AG04450 (cell line): ENCODE results near the gene RNF186. TPM values are rescaled to one million over a fixed set of nuclear protein-coding genes. Genes with fewer than 3 reads are reported as not detected.
"Not testable (repeated sequence)": the region's sequence is repeated elsewhere in the genome, so short reads cannot be mapped to it uniquely, and the experiment has no call there.

Experiments
- CTCF ChIA-PET: fragments of 300-600, 350-600 bp; formaldehyde crosslinking; extraction: SDS; loops from one replicate; lab custom pipeline; 2022; ENCODE audit warnings: antibody characterized with exemption, inconsistent platforms; lab: Charles Lee
- POLR2A ChIA-PET: fragments of 350-600 bp; formaldehyde crosslinking; extraction: SDS; loops from one replicate; lab custom pipeline; 2021; ENCODE audit warnings: antibody characterized with exemption, inconsistent platforms; lab: Yijun Ruan, JAX
- DNase-seq: peaks from one replicate; pipeline ENCODE4 v3.0.0-alpha.2; 2011; ENCODE audit warnings: low read depth, low spot score
- H3K27ac ChIP-seq: one replicate; pipeline ENCODE4 v1.5.1; 2012; ENCODE audit warnings: low read depth, low read length, control low read depth
- H3K27me3 ChIP-seq: one replicate; pipeline ENCODE4 v1.6.0; 2012; ENCODE audit warnings: low read length; ENCODE audit not compliant: control insufficient read depth, insufficient read depth
- H3K4me3 ChIP-seq: 2 replicates; pipeline ENCODE4 v1.5.1; 2011; ENCODE audit warnings: mild to moderate bottlenecking, low read depth, low read length, control low read depth
- H3K9me3 ChIP-seq: 2 replicates; pipeline ENCODE4 v1.5.1; 2012; ENCODE audit warnings: low read length; ENCODE audit not compliant: control insufficient read depth, insufficient read depth
- CTCF ChIP-seq: IDR thresholded peaks from 2 replicates; pipeline ENCODE4 v1.5.1; 2011; ENCODE audit warnings: low read depth, low read length, control low read depth, inconsistent platforms
- polyA plus RNA-seq: library from polyadenylated mRNA; depleted of rRNA; stranded (reverse); fragments of >200 nt; gene quantifications from 2 replicates; pipeline ENCODE4 v1.2.3, GENCODE V29; 2011

Gene RNF186
- polyA plus RNA-seq, 1 experiment, result not detected

- H3K4me3 ChIP-seq, result no peak overlapping the region
- H3K27ac ChIP-seq, result peak overlapping the region; percentile 11
- no peak for DNase-seq
- ChIA-PET CTCF (no interaction called here), POLR2A (no interaction called here)
- no peaks in the 10 kb centered on the region for H3K27me3 ChIP-seq
- no peaks in the 10 kb centered on the region for H3K9me3 ChIP-seq
- TF ChIP-seq CTCF, result no peak
Observed at GRCh38 chr1:19793360-19794046, 21.6 kb downstream of the RNF186 start.

GRCh38 chr1:19792237-19793002, 22.7 kb downstream of the RNF186 start:
- H3K4me3 ChIP-seq, result no peak overlapping the region
- ChIA-PET CTCF (interaction anchor here (0.6 to 1.1 kb wide), 2 partner anchors 31 to 76 kb away, joined by 3 to 5 read pairs; no protein-coding TSS in a partner anchor), POLR2A (no interaction called here)
- H3K27ac ChIP-seq, result no peak overlapping the region
- no peak for DNase-seq
- H3K9me3 ChIP-seq, result no peaks in the 10 kb centered on the region
- no peak for TF ChIP-seq CTCF
- H3K27me3 ChIP-seq, result no peaks in the 10 kb centered on the region

- CTCF ChIA-PET, result interaction anchor here (0.6 to 1.3 kb wide), 5 partner anchors 9 to 93 kb away, joined by 3 to 7 read pairs (median 4); no protein-coding TSS in a partner anchor
- H3K4me3 ChIP-seq, H3K9me3 ChIP-seq, POLR2A ChIA-PET, H3K27ac ChIP-seq, H3K27me3 ChIP-seq, DNase-seq: not testable (repeated sequence)
Observed at GRCh38 chr1:19790061-19790975, 24.8 kb downstream of the RNF186 start.

- Histone ChIP-seq H3K4me3 (no peak overlapping the region), H3K27me3 (no peaks in the 10 kb centered on the region), H3K27ac (no peak overlapping the region), H3K9me3 (no peaks in the 10 kb centered on the region)
- TF ChIP-seq CTCF, result no peak
- DNase-seq, result no peak
- ChIA-PET CTCF (interaction anchor here (1.3 kb wide), 1 partner anchor 25 kb away, joined by 3 read pairs; no protein-coding TSS in a partner anchor), POLR2A (no interaction called here)
Observed at GRCh38 chr1:19786988-19787423, 28.1 kb downstream of the RNF186 start.

DNA sequence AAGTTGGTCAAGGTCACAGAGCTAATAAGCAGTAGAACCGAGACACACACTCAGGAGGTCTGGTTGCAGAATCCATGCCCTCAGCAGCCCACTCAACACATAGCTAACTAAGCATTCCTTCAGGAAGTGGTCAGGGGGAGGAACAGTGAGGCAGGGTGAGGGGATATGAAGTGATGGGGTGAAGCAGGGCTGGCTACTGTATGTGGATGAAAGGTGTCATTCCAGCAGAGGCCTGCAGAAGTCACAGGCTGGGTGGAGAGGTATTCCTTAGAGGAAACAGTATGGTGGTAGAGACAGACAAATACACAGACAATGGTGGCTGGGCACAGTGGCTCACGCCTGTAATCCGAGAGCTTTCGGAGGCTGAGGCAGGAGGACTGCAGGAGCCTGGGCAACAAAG, 29.4 kb downstream of the RNF186 start:
- no peak for DNase-seq
- Histone ChIP-seq H3K27ac (no peak overlapping the region), H3K27me3 (no peaks in the 10 kb centered on the region), H3K4me3 (no peak overlapping the region), H3K9me3 (no peaks in the 10 kb centered on the region)
- CTCF ChIA-PET, result no interaction called here
- POLR2A ChIA-PET, result no interaction called here
- no peak for TF ChIP-seq CTCF
